GM12874 (cell line): Measurements from ENCODE around the gene ZYX.

Experiments
- CTCF ChIP-seq: IDR thresholded peaks from 2 replicates; pipeline ENCODE4 v1.5.1; 2011; ENCODE audit warnings: low read depth, mild to moderate bottlenecking, control low read depth, low read length, moderate library complexity; ENCODE audit not compliant: insufficient read depth

Gene ZYX

GRCh38 chr7:143356414-143357050 lies 24.6 kb upstream of the ZYX start:
- TF ChIP-seq CTCF = no peak

- TF ChIP-seq CTCF = no peak
These were observed 22.5 kb upstream of the ZYX start for GRCh38 chr7:143358626-143359025.

- TF ChIP-seq CTCF = no peak
These were observed 21.3 kb upstream of the ZYX start for GRCh38 chr7:143359771-143360353.

GRCh38 chr7:143360788-143361551 lies 20.2 kb upstream of the ZYX start:
- TF ChIP-seq CTCF = no peak

GRCh38 chr7:143361552-143362130 lies 19.5 kb upstream of the ZYX start:
- TF ChIP-seq CTCF = no peak

GRCh38 chr7:143362131-143363015 lies 18.8 kb upstream of the ZYX start, which contains the start of gene FAM131B:
TSS of gene FAM131B (minus strand) at chr7:143362713. CDS start at chr7:143362603, 110 bp downstream.
- no peak for TF ChIP-seq CTCF
